Right renal pelvis (tissue), 4 donors: ENCODE data around the gene ANGPTL7. TPM values are rescaled to one million over a fixed set of nuclear protein-coding genes. Genes with fewer than 3 reads are reported as not detected.

Experiments used
- DNase-seq, 4 donors: peaks; one replicate each; pipeline ENCODE4 v3.0.0-alpha.2; 2013; ENCODE audit warnings: low read depth in 4 of 4, low spot score in 3 of 4, missing footprints in 1 of 4
- polyA plus RNA-seq, 4 donors: library from polyadenylated mRNA; unstranded; fragments of 120-200 nt; gene quantifications; one replicate each; pipeline ENCODE4 v1.2.1, GENCODE V29; 2013; ENCODE audit not compliant: insufficient read length in 4 of 4

Gene ANGPTL7
- polyA plus RNA-seq, 4 donors, result 0.13 to 0.17 TPM; not detected in 2

DNA sequence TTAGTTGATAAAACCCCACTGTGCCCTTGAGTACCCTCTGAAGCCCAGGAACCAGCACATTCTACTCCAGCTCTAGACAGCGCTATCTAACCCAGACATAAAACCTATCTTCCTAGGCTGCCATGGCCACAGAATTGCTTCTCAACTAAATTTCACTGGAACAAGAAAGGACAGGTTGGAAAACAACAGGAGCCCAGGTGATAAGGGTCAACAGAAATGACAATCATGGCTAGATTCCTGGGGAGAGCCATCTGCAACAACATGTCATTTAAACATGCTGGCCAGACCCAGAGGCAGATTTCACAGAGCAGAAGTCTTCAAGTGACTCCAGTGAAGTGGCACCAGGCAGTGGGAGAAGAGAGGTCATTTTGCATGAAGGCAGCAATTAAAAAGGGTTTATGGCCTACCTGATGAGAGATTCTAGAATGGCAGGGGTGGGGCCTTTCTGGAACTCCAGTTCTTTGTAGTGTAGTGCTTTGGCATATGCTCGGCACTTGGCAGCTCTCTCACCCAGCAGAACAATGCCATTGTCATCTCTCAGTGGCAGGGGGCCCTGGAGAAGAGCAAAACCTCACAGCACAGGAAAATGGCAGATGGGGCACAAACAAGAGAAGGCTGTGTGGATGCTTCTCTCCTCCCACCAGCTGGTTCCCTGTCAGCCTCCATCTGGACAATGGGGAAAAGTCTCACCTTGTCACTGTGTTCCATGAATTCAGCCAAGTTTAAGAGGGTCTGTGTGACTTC is 9.9 kb downstream of the ANGPTL7 start:
- DNase-seq, result no peak

- DNase-seq, result no peak
Observed at GRCh38 chr1:11204396-11205190, 15.4 kb downstream of the ANGPTL7 start.

- no peak for DNase-seq
Observed at GRCh38 chr1:11207898-11208611, 18.9 kb downstream of the ANGPTL7 start.

DNA sequence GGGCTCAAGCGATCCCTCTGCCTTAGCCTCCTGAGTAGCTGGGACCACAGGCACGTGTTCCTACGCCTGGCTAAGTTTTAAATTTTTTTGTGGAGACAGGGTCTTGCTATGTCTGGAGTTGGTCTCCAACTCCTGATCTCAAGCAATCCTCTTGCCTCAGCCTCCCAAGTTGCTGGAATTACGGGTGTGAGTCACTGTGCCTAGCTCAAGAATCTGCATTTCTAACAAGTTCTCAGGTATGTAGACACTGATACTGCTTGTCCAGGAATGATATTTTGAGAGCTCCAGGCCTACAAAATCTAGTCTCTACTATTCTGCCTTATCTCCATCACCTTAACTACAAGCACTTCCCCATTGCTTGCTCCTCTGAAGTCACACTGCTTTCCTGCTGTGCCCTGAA is 22.3 kb downstream of the ANGPTL7 start:
- no peak for DNase-seq

DNA sequence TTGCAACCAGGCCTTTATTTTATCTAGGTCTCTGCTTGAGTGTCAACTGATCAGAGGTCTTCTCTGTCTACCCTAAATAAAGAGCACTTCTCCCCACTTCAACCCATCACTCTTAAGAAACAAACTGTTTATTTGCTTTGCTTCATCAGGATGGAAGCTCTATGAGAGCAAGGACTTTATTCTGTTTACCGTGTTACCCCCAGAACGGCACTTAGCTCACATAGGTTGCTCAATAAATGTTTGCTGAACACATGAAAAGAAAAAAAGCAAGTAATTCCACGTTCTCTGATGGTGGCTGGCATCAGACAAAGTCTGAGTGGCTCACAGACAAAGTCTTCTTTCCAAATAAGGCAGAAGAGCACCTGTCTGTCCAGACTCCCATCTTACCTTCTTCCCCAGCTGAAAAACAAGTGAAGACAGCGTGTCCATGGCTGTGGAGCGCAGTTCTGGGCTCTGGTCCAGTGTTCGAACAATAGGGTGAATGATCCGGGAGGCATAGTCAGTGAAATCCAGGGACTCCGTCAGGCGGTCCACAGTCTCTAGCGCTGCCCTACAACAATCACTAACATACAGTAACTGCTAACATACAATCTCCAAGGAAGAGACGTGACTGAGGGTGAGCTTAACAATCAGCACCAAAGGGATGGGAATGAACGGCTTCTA is 22.9 kb downstream of the ANGPTL7 start:
- no peak for DNase-seq

DNA sequence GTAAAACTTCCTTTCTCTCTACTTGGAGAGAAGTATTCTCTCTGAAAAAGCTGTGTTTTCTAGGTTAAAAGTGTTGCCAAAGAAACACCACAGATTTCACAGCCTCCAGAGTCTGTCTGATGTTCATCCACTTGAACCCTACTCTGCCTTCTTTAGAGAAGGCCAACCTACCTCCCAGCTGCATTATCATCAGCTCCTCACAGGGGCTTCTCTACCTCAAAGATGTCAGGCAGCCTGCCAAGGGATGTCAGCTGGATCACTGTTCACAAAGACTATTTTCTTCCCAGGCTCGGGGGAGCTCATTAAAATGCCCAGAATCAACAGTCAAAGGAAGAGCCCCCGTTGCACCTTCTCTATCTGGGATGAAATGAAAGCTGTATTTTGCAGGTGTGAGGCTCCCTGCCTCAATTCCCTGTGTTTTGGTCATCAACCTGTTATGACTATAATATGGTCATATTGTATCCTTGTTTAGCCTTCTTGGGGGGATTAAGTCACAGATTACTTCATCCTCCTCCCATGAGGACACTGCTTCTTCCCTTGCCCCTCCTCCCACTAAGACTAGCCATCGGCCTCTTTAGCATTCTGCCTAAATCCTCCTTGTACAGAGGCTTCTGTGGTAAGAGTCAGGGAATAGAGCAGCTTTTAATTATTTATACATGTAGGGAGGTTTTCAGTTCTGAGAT is 25.7 kb downstream of the ANGPTL7 start:
- no peak for DNase-seq

DNA sequence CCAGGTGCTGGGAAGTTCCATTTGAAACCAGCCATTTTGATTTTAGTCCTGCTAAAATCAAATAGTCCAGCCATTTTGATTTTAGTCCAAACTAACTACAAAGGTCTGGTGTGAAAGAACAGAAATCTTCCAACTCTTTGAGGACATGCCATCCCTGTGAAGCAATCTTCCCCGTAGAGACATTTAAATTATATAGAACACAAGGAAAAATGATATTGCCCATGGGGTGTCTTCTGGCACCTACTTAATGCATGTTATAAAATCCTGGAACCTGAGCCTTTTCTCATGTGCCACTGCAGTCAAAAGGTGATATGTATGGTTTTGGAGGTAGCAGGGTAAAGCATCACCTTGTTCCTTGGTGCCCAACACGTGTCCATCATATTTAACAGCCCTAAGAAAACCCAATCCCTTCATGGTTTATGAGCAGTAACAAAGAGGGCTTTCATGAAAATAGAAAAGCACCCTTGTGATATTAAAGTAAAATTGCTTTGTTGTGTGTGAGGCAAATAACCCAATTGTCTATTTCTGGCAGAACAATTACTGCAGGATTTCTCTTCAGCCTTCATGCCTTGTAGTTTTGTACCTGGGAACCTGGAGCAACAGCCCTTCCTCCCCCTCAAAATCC is 26.3 kb downstream of the ANGPTL7 start:
- DNase-seq, result no peak

GRCh38 chr1:11216074-11216473 is 26.9 kb downstream of the ANGPTL7 start:
- DNase-seq, result no peak

GRCh38 chr1:11227106-11228077 is 38.2 kb downstream of the ANGPTL7 start:
- no peak for DNase-seq

GRCh38 chr1:11229203-11229602 is 40.0 kb downstream of the ANGPTL7 start:
- DNase-seq, result no peak

- DNase-seq, result no peak
Observed at GRCh38 chr1:11233208-11233607, 44.1 kb downstream of the ANGPTL7 start.

DNA sequence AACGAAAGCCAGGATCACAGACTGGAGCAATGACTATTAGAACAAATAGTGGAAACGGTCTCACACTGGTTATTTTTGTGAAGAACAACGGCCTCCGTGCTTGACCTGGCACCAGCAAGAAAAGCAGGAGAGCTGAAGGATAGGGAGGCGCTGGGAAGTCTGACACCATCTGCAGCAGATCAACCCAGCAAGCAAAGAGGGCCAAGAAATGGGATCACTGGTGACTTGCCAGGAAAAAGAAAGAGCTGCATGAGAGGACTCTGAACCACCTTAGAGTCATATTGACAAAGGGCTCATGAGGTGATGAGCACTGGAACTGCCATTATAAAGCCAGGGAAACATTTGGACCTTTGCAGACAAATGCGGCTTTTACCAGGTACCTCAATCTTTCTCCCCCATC is 48.2 kb downstream of the ANGPTL7 start:
- DNase-seq, result no peak

DNA sequence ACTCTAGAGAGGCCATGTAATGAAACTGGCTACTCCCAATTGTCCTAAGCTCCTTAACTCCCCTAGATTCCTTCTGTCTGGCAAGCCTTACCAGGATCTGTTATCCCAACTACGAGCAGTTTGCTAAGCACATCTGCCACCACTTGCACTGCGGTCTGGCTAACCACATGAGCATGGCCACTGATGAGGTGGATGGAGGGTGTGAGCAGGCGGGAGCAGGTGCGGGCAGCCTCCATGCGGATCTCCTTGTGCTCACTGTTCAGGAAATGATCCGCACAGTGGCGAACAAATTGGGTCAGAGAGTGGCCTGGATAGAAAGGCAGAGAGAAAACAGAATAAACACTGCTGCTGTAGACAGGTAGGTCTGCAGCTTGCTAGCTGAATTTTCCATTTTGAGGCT is 49.2 kb downstream of the ANGPTL7 start:
- no peak for DNase-seq

DNA sequence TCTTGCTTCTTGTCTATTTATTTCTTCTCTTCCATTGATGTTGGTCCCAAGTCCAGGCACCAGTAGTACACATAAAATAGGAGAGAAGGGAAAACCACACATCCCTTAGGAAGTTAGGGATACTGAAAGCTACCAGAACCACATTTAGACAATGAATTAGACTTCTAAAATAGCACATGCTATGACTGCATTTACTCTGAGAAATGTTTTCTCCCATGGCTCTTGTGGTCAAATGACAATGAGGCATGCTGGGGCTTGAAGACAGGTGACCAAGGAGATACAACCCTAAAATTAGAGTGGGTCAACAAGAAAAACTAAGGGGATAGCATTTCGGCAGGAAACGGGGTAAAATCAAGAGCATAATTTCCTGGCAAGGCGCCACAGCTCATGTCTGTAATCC is 56.1 kb downstream of the ANGPTL7 start:
- DNase-seq, result no peak

Other genes starting within 250 kb of the ANGPTL7 start
- gene TARDBP, start 176.7 kb upstream of the ANGPTL7 start, polyA plus RNA-seq, result 100 to 1,000 TPM; 304 to 313 (median 308) TPM
- gene MASP2, start 142.1 kb upstream of the ANGPTL7 start, polyA plus RNA-seq, result 1 to 10 TPM; 2.6 to 6.0 (median 3.9) TPM
- gene SRM, start 129.3 kb upstream of the ANGPTL7 start, polyA plus RNA-seq, result 10 to 100 TPM; 40.0 to 55.3 (median 42.6) TPM
- gene EXOSC10, start 89.5 kb upstream of the ANGPTL7 start, polyA plus RNA-seq, result 10 to 100 TPM; 73.5 to 95.5 (median 86.4) TPM
- 10 to 100 TPM; 36.7 to 44.1 (median 39.4) TPM for gene MTOR, start 73.2 kb downstream of the ANGPTL7 start, polyA plus RNA-seq
- gene UBIAD1, start 83.8 kb downstream of the ANGPTL7 start, polyA plus RNA-seq, result 10 to 100 TPM; 15.1 to 17.6 (median 17.2) TPM